ENCODE measurements around the gene ALDOA.
"Not testable (repeated sequence)": the region's sequence is repeated elsewhere in the genome, so short reads cannot be mapped to it uniquely, and the experiment has no call there.

ALDOA gene

DNA sequence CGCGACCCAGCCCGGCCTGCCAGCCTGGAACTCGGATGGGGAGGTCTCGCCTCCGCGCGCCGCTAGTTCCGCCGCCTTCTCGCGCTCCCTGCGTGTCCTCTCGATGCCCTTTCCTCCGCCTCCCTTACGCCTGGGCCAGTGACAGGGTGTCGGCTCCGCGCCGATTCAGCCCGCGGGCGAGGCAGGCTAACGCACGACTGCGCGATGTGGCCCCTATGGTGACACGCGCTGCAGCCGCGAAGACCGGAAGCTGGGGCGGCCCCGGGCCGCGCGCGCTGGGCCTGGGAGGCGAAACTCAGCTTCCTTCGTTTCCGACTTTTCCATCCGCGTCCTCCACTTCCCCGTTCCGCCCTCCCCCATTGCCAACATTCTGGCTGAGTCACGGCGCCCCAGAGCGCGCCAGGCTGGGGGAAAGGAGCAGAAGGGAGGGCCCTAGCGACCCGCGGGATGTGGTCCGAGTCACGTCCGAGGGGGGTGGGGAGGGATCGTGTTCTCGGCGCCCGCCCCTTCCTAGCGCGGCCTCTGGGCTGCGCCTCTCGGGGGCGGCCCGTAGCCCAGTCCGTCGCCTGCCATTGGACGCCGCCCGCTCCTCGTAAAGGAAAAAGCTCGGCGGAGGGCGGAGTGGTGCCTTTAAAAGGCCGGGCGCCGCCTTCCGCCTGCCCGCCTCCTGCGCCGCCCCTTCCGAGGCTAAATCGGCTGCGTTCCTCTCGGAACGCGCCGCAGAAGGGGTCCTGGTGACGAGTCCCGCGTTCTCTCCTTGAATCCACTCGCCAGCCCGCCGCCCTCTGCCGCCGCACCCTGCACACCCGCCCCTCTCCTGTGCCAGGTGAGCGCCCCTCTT, at the start of gene ALDOA:
TSS of gene ALDOA (plus strand) at position 659 of the 841 bp plus-strand sequence. CDS start 1,138 bp downstream, outside the sequence.
- peak; percentile 98 for DNase-seq

DNA sequence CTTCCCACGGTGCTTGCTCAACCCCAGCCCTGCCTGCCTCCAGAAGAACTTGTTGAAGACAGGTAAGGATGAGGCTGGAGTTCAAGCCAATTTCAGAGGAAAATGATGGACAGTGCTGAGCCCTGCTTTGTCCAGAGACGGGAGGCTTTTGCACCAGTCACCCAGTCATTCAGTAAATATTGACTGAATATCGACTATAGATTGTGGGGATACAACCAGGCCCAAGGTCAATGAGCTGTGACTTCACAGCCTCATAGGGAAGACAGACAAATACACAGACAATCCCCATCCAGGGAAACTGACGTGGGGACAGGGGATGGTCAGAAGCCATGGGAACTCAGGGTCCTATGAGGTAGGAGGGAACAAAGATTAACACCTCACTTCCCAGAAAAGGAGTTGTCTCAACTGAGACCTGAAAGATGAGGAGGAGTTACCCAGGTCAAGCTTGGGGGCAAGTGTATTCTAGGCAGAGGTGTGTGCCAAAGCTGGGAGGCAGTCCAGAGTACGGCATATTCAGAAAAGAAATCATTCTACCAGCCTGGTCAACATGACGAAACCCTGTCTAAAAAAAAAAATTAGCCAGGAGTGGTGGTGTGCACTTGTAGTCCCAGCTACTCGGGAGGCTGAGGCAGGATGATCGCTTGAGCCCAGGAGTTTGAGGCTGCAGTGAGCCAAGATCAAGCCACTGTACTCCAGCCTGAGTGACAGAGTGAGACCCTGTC, 48.8 kb upstream of the ALDOA start:
- DNase-seq = no peak

DNA sequence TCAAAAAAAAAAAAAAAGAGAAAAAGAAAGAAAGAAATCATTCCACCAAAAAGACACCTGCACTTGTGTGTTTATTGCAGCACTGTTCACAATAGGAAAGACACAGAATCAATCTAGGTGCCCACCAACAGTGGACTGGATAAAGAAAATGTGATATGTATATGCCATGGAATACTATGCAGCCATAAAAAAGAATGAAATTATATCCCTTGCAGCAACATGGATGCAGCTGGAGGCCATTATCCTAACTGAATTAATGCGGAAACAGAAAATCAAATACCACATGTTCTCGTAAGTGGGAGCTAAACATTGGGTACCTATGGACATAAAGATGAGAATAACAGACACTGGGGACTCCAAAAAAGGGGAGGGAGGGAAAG, 48.3 kb upstream of the ALDOA start:
- no peak for DNase-seq

DNA sequence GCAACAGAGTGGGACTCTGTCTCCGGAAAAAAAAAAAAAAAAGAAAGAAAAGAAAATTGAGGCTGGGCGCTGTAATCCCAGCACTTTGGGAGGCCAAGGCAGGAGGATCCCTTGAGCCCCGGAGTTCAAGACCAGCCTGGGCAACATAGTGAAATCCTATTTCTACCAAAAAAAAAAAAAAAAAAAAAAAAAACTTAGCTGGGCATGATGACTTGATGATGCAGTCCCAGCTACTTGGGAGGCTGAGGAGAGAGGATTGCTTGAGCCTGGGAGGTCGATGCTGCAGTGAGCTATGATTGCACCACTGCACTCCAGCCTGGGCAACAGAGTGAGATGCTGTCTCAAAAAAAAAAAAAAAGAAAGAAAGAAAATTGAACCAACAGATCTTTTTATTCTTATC, 47.6 kb upstream of the ALDOA start:
- DNase-seq = not testable (repeated sequence)

DNA sequence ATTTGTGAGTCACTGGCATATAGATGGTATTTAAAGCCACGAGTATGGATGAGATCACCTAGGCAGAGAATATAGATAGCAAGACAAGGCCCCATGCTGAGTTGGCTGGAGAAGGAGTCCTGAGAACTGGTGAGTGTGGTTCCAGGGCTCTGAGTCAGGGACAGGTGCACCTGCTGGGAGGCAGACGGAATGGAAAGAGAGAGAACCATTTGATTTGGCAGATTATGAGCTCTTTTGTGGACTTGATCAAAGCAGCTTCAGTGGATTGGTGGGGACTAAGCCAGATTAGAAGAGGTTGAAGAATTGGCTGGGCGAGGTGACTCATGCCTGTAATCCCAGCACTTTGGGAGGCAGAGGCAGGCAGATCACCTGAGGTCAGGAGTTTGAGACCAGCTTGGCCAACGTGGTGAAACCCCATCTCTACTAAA, 46.8 kb upstream of the ALDOA start:
- no peak for DNase-seq

DNA sequence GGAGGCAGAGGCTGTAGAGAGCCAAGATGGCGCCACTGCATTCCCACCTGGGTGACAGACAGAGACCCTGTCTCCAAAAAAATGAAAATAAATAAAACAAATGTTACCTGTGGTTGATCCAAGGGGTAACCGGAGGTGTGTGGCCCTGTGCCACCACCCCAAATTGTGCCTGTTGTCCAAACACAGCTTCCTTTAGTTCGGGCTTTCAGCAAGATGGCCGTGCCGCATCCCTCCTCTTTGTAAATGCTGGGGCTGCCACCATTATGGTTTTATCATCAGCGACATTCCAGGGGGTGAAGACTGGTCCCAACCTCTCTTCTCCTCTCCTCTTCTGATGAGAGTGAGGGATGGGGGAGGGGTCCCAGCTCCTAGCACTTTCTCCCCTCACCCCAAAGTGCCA, 42.7 kb upstream of the ALDOA start, which contains the start of gene C16orf92:
TSS of gene C16orf92 (plus strand) at position 312 of the 400 bp plus-strand sequence. CDS start 143 bp downstream, outside the sequence.
- no peak for DNase-seq

DNA sequence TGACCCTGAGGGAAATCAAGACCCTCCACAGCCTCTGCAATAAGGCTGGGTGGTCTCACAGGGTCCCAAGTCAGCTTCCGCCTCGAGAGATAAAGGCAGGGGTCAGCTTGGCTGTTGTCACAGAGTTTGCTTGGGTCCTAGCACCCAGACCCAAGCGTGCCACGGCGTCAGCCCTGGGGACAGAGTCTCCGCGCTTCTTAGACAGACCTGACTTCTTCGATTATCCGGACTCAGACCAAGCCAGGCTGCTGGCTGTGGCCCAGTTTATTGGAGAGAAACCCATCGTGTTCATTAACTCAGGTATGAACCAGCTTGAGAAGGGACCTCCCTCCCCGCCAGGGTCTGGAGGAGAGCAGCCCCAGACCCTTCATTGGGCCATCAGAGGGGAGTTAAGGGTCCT, 42.0 kb upstream of the ALDOA start:
- no peak for DNase-seq

DNA sequence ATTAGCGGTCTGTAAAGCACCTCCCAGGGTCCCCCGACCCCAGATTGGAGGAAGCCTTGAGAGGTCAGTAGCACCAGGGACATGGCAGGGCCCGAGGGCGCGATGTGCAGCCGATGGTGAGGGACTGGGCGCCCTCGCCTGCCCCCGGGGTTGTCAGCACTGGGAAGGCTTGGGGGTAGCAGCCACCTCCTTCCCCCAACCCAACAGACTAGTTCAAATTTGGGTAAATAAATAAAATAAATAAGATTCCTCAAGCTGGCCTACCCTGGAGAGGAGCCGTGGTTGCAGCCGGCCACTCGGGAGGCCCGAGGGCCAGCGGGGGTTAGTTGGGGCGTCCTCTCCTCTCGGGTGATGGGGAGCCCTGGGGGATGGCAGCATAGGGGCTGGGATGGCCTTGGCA, 41.1 kb upstream of the ALDOA start:
- DNase-seq = no peak

DNA sequence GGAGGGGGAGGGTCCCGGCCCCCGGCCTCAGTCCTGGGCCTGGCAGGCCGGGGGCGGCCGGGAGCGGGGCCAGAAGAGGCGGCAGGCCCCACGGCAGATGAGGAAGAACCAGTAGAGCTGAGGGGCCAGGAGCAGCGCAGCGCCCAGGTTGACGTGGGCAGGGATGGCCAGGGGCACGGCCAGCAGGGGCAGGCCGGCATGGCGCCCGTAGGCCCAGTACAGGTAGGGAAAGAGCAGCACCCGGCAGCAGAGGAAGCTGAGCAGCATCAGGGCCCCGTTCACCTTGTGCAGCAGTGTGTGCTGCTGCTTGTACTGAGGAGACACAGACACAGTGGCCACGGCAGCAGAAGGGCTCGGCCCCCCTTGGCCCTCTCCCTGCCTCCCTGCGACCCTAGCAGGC, 40.4 kb upstream of the ALDOA start:
- DNase-seq = no peak

DNA sequence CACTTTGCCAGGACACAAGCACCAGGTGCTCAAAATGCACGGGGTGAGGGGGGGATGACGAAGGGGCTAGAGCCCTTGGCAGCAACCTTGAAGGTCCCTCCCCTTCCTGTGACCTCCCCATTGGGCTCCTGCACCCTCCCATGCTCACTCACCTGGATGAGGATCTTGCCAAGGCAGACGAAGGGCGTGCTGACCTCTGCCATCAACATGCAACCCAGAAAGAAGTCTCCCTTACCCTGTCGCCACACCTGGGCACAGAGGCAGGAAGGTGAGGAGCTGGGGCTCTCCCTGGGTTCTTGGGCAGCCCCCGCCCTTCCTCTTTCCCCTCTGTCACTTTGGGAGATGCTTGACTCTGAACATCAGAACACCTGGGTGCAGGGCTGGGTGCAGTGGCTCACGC, 40.0 kb upstream of the ALDOA start:
- no peak for DNase-seq

DNA sequence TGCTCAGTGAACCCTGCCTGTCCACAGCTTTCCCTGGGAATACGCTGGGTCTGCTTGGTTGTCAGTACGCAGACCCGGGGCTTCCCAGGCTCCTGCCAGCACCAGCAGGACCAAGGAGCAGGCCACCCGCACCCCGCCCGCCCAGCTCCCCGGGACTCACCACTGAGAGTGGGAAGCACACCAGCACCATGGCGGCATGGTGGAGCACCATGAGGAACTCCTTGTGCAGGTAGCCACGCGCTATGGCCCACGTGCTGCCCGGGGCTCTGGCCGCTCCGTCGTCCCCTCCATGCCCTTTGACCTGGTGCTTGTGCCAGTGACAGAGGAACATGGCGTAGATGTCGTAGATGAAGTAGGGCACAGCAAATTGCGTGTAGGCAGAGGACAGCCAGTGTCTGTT, 39.1 kb upstream of the ALDOA start:
- no peak for DNase-seq

DNA sequence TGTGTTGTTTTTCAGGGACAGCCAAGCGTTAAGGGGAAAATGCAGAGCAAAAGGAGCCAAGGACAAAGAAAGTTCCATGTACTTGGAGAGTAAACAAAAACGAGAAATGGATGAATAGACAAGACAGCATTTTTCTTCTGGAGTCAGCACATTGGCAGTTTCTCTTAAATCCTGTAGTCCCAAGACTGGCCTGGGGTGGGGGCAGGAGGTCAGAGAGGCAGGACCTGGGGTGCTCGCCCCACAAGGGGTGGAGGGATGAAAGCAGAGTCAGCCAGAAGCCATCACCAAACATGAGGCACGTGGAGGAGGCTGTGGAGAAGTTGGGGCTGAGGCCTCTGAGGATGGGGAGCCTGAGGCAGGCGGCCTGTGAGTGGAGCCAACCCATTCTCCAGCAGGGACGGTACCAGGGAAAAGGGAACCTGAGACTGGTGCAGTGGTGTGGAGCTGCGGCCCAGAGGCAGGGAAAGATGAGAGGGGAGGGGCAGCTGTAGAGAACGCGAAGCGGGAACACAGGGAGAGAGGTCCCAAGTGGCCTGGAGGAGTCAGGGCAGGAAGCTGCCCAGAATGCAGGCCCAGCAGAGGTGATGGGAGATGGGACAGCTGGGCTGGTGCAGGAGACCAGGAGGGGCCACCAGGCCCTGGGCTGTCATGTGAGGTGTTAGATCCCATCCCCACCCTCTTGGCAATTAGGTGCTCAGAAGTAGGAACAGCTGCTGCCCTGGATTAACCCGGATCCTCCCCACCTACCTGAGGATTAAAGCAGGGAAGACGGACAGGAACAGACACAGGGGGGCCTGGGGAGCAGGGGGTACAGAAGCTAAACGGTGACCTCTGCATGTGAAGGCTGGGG, 37.7 kb upstream of the ALDOA start:
- DNase-seq = no peak

DNA sequence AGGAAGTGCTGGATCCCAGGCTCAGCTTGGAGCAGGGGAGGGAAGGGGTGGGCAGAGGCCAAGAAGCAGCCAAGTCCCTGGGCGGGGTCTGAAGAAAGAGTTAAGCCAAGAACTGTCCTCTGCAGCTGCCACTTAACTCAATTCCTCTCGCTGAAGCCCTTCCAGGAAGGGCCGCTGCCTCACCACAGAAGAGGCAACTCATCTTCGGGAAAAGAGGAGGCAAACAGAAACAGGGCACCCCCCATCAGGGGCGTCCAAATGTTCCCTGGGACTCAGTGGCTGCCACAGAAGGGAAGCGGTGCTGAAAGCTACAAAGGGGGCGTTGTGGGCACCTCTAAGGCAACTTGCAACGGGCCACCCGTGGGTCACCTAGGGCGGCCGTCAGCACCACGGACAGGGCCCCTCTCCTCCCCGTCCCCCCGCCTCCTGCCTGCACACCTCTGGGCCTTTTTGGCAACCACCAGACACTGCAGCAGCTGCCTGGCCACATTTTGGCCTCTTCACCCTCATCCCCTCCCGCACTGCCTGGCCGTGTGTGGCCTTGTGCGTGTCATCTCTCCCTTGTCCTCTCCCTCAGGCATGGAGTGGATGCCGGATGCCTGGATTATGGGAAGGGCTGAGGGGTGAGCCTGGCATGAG, 37.0 kb upstream of the ALDOA start:
- peak; percentile 58 for DNase-seq

DNA sequence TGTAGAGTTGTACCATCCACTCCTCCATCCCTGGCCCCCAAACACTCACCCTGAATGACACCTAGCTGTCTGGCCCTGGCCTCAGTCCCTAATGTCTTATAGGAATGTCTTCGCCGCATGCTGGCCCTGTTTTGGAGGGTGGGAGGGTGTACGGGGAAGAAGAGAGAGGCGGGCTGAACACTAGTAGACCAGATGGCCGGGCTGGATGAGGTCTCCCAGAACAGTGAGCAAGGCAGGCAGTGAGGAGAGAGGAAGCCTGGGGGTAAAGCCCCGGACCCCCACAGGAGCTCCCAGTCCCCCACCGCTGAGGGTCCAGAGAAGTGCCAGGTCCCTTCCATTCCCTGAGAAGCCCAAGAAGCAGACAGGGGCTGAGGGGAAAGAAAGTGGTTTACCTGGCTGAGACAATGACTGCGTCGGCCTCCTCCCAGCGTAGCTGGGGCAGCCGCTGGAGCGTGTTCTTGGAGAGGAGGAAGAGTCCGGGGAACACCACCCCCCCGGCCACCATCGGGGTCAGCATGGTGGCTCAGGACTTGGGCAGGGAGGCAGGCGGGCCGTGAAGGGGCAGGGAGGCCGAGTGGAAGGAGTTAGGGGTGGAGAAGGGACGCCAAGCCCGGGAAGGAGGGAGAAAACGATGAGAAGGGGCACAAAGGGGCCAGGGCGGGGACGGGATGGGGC, 35.4 kb upstream of the ALDOA start:
- no peak for DNase-seq

DNA sequence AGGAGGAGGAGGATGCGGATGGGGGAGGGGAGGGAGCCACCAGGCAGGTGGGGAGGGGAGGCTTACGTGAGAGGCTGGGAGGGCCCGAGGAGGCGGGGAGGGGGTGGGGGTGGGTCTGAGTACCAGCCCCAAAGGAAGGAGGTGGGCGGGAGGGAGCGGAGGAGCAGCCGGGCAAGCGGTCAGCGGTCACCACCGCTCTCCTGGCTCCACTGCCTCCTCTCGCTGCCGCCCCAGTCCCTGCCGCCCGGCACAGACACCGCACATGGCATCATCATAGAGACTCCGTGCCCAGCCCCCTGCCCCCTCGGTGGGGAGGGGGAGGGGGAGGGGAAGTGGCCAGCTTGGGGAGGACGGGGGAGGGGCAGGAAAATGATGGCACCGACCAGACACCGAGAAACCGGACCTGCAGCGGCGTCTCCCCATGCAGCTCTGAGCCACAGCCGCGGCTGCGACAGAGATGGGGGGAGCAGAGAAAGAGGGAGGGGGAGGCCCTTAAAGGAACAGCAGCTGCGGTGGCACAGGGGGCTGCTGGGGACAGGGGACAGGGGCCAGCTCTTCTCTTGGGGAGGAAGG, 34.6 kb upstream of the ALDOA start, which contains the start of gene TLCD3B:
TSS of gene TLCD3B (minus strand) at position 431 of the 573 bp plus-strand sequence. CDS start 744 bp downstream, outside the sequence.
- no peak for DNase-seq

DNA sequence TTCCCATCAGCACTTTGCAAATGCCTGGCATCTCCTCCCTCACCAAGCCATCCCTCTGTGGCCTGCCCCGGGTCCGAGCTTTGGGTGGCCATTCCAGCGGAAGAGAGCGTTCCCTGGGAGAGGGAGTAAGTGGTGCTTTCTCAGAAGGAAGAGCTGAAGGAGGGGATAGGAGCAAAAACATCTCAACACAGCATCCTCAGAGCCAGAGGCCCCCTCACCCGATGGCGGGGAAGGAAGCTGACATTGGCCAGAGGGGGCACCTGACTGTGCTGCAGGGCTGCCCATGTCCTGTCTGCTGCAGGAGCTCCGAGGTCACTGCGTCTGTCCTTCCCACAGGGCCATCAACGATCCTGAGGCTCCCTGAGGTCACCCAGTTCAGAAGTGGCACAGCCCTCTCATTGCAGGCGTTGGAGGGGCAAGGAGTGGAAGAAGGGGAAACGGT, 34.1 kb upstream of the ALDOA start:
- no peak for DNase-seq

DNA sequence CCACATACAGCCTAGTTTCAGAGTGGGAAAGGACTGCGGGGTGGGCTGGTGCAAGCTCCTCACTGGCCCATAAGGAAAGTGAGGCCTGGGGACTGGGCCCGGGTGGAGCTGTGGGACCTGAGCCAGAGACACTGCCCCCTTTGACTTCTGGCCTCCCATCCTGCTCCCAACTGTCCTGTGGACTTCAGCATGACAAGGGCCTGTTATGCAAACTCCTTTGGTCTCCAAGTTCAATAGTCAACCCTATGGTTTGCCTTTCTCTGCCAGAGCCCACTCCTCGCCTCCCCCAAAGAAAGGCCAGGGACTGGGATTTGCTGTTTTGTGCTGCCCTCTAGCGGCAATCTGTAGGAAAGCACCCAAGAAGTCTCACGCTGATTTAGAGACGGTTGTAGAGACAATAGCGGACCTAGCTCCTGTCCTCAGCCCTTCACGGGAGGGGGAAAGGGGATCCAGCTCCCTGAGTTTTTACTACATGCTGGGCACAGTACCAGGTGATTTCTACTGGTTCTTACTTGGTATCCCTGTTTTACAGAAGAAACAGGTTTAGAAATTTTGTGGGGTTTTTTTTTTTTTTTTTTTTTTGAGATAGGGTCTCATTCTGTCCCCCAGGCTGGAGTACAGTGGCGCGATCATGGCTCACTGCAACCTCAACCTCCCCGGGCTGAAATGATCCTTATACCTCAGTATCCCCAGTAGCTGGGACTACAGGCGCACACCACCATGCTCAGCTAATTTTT, 33.3 kb upstream of the ALDOA start:
- DNase-seq = peak; percentile 77

DNA sequence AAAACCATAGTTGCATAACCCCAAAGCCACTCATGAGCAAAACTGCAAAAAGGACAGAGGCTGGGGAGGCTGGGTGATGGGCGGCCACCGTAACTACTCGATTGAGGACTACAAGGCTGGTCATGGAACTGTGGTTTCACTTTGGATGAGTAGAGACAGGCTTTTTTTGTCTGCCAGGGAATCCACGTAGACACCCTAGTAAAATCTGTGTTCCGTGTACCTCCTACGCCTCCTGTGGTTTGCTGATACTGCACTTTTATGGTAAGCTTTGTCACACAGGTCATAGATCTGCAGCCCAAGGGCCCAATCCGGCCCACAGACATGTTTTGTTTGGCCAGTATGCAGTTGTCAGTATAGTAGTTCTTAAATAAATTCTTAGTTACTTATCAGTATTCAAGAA, 32.3 kb upstream of the ALDOA start:
- DNase-seq = no peak

DNA sequence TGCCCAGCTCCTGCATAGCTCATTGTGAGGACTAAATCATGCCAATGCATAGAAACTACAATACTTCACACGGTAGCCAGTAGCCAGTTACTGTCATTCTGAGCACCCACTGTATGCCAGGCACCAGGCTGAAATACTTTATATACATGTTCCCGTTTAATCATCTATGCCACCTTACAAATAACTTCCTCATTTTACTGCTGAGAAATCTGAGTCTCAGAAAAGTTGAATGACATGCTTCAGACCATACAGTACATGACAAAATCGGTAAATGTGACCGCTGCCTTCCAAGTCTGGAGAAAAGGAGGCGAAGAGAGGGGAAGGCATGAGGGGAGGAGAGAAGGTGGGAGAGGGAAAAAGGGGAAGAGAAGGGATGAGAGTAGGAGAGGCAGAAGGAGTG, 25.3 kb upstream of the ALDOA start:
- no peak for DNase-seq

DNA sequence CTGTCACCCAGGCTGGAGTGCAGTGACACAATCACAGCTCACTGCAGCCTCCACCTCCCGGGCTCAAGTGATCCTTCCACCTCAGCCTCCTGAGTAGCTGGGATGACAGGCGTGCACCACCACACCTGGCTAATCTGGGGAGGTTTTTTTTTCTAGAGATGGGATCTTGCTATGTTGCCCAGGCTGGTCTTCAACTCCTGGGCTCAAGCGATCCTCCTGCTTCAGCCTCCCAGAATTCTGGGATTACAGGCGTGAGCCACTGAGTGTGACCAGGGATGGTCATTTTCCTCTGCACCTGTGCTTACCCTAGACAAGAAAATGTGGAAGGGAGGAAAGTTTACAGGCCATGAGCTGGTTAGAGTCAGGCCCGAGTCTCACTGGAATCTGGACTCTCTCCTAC, 24.9 kb upstream of the ALDOA start:
- not testable (repeated sequence) for DNase-seq

DNA sequence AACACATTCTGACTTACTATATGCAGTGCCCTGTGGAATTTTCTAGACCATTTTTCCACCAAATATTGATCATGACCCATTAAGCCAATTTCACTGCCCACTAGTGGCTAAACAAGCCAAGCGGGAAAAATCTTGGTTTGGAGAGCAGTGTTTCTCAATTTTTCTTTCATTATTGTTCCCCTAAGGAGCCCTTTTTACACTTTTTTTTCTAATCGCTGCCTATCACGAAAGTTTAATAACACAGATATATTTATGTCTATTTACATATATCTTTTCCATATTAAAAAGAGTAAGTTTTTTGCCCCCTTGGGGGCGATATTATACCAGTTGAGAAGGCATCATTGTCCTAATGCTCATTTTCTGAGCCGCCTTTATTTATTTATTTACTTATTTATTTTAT, 23.7 kb upstream of the ALDOA start:
- no peak for DNase-seq
